K562 (cell line): ENCODE data around the gene LRRC15. TPM values are rescaled to one million over a fixed set of nuclear protein-coding genes. Genes with fewer than 3 reads are reported as not detected.

Experiments
- EP300 ChIP-seq: IDR thresholded peaks from 2 replicates; pipeline ENCODE4 v1.6.1; 2012; ENCODE audit warnings: low read length, improper control_type of control experiment
- HIVEP1 ChIP-seq: fragments of 250-450 bp; sonication (Bioruptor Pico); IDR thresholded peaks from 2 replicates; pipeline ENCODE4 v1.4.0; 2020; ENCODE audit warnings: mild to moderate bottlenecking
- HSF4 ChIP-seq: fragments of 250-450 bp; sonication (Bioruptor Pico); IDR thresholded peaks from 2 replicates; pipeline ENCODE4 v2.1.2; 2022; ENCODE audit warnings: mild to moderate bottlenecking, moderate library complexity, borderline replicate concordance
- NR2C1 ChIP-seq, 2 experiments: fragments of 450-650 bp; IDR thresholded peaks; 2 replicates each; pipeline ENCODE4 v1.6.1; 2017; ENCODE audit warnings: mild to moderate bottlenecking in 2 of 2, antibody characterized with exemption in 1 of 2, inconsistent platforms in 1 of 2, missing compliant biosample characterization in 1 of 2, missing genetic modification characterization in 1 of 2
- NRF1 ChIP-seq, 2 experiments: fragments of 450-650 bp; IDR thresholded peaks in 1 of 2; conservative IDR thresholded peaks in 1 of 2; 2 replicates each; pipeline ENCODE4 v1.6.1; 2014; ENCODE audit warnings: mild to moderate bottlenecking in 2 of 2
- PHF20 ChIP-seq: fragments of 450-650 bp; IDR thresholded peaks from 2 replicates; pipeline ENCODE4 v1.6.1; 2018; ENCODE audit not compliant: partially characterized antibody
- POLR2A ChIP-seq: fragments of 450-650 bp; conservative IDR thresholded peaks from 2 replicates; pipeline ENCODE4 v1.6.1; 2016
- PRDM10 ChIP-seq: fragments of 450-650 bp; IDR thresholded peaks from 2 replicates; pipeline ENCODE4 v1.6.1; 2018; ENCODE audit not compliant: partially characterized antibody
- PRMT5 ChIP-seq: sonication (generic); formaldehyde crosslinking; IDR thresholded peaks from 2 replicates; pipeline ENCODE4 v1.5.0; 2020; ENCODE audit warnings: missing genetic modification reagents
- PYGO2 ChIP-seq: fragments of 450-650 bp; IDR thresholded peaks from 2 replicates; pipeline ENCODE4 v1.6.1; 2016; ENCODE audit warnings: mild to moderate bottlenecking, missing genetic modification characterization, moderate library complexity, missing compliant biosample characterization
- RFX1 ChIP-seq: fragments of 450-650 bp; IDR thresholded peaks from 2 replicates; pipeline ENCODE4 v1.6.1; 2016; ENCODE audit warnings: mild to moderate bottlenecking, moderate library complexity
- STAT5A ChIP-seq: IDR thresholded peaks from 2 replicates; pipeline ENCODE4 v1.6.1; 2012; ENCODE audit warnings: low read length, inconsistent platforms, borderline replicate concordance
- ZBTB43 ChIP-seq: sonication (generic); formaldehyde crosslinking; IDR thresholded peaks from 2 replicates; pipeline ENCODE4 v1.8.0; 2023; ENCODE audit warnings: mild to moderate bottlenecking, missing genetic modification reagents
- ZNF518B ChIP-seq: fragments of 250-450 bp; sonication (Bioruptor Pico); IDR thresholded peaks from 2 replicates; pipeline ENCODE4 v1.5.0; 2021; ENCODE audit warnings: mild to moderate bottlenecking, moderate library complexity
- ZNF699 ChIP-seq: fragments of 250-450 bp; sonication (Bioruptor Pico); IDR thresholded peaks from 2 replicates; pipeline ENCODE4 v1.8.0; 2021; ENCODE audit warnings: mild to moderate bottlenecking, moderate library complexity; ENCODE audit not compliant: insufficient replicate concordance
- ZSCAN29 ChIP-seq: fragments of 450-650 bp; IDR thresholded peaks from 2 replicates; pipeline ENCODE4 v1.6.1; 2017
- polyA plus RNA-seq, 8 experiments: library from polyadenylated mRNA; depleted of rRNA in 4 of 8; stranded (reverse) in 5 of 8; unstranded in 3 of 8; fragments of >200 nt; fragmentation: Nextera tagmentation in 2 of 8; fragmentation: Illumina TruSeq in 1 of 8; extraction: Ambion mirVana in 2 of 8; extraction: Trizol in 1 of 8; gene quantifications; 2 replicates each; pipeline versions ENCODE4 v1.2.1 to v1.2.3, GENCODE V29; 2011 to 2014; ENCODE audit warnings: inconsistent platforms in 1 of 8, missing spikeins in 1 of 8
- total RNA-seq, 7 experiments: library from RNA; depleted of rRNA in 6 of 7; stranded (reverse); fragments of >200 nt in 6 of 7; fragmentation: Illumina TruSeq in 2 of 7; extraction: Trizol in 2 of 7; gene quantifications; 2 replicates each; pipeline versions ENCODE4 v1.2.1 to v1.2.3, GENCODE V29; 2011 to 2021; ENCODE audit warnings: low replicate concordance in 1 of 7

The LRRC15 gene
- total and polyA plus RNA-seq, 9 of the 15 experiments (the other 6 are each of a cell fraction or from before 2014, with no cell fraction given), result not detected

GRCh38 chr3:194323785-194324735 lies 45.5 kb downstream of the LRRC15 start (continued):
- TF ChIP-seq ZNF518B (no peak), PYGO2 (no peak), POLR2A (no peak), HIVEP1 (CRISPR knock-in tag) (no peak), NR2C1 (IDR thresholded peaks at IDR 0.05) (no peak), NR2C1 (tag; IDR thresholded peaks at IDR 0.05) (no peak), NRF1 (conservative IDR thresholded peaks at IDR 0.05 in 1 of 2, IDR thresholded peaks at IDR 0.05 in 1 of 2) (peak; percentile 74 to 77), ZBTB43 (CRISPR knock-in tag) (no peak), HSF4 (CRISPR knock-in tag) (no peak), EP300 (peak; percentile 82), ZSCAN29 (no peak), PHF20 (no peak), PRMT5 (no peak), PRDM10 (no peak), RFX1 (no peak), ZNF699 (CRISPR knock-in tag) (no peak), STAT5A (no peak)
